ENCODE measurements around the gene GRIPAP1.

GRIPAP1 gene

DNA sequence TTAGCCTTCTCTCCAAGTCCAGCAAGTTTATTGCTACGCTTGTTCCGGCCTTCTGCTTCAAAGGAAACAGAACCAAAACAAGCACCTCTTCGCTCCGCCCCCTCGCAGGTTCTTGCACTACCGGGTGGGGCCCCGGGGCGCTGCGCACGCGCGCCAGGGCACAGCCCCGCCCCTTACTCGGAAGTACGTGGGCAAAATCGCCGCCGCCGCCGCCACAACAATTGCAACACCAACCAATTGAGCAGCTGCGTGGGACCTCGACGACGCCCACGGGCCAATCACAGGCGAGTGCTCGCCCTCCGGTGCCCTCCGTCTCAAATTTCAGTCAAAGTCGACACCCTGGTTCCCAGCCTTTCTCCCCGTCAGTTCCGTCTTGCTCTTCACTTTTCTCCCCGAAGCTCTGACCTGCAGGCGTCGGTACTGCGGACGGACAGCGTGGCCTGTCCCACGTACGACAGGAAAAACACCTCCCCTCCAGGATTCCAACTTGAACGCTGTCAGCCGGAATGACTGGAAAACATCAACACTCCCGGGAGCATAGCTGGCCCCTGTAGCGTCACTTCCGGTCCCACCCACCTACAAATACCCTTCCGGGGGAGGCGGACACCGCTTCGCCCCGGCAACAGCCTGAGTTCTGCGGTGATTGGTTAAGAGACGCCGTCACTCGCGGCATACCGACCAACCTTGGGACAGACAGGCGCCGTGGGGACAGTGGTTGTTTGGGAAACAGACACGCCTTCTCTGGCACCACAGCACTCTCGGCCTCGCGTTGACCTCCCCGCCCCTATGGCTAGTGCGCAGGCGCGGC, 44.0 kb downstream of the GRIPAP1 start:
- peak; percentile 97 for DNase-seq

DNA sequence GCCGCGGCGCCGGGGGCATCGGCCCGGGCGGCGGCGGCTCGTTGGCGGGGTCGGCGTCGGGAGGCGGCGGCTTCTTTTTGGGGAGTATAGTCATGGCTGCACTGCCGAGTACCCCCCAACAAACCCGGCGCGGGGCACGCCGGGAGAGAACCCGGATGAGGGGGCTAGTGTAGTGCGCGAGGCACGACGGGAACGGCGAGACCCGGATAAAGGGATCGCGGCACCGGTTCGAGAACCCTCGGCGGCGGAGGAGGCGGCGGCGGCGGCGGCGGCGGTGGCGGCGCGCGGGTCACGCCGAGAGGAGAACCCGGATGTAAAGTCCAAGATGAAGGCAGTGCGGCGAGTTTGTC, 44.6 kb downstream of the GRIPAP1 start, which contains the start of gene OTUD5:
Gene OTUD5 (minus strand): TSS at position 131 of the 350 bp plus-strand sequence. CDS start 37 bp downstream, at position 94.
- DNase-seq = peak; percentile 84

DNA sequence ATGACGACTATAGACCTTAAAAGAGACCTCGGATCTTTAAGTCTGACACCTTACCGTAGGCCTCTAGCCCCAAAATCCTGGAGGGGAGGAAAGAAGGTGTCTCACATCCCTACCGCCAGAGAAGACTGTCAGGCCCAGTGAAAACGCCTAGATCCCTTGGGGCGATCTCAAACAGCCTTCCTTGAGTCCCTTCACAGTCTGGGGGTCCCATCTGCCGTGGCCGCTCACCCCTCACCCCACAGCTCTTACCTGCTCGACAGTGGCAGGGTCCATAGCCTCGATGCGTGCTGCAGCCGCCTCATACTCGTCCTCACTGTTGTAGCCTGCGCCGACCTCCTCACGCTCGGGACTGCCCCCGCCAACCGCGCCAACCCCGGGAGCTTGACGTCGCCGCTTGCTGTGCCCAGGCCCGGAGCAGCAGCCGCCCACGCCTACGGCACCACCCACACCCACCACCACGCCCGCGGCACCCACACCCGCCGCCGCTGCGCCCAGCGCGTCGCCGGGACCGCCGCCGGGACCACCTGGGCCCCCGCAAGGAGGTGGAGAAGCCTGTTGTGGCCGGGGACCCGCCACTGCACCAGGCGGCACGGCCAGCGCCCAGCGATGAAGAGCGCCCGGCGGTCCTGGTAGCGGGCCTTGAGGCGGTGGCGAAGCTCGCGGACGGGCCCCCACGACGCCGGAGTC, 45.2 kb downstream of the GRIPAP1 start:
- peak; percentile 69 for DNase-seq

DNA sequence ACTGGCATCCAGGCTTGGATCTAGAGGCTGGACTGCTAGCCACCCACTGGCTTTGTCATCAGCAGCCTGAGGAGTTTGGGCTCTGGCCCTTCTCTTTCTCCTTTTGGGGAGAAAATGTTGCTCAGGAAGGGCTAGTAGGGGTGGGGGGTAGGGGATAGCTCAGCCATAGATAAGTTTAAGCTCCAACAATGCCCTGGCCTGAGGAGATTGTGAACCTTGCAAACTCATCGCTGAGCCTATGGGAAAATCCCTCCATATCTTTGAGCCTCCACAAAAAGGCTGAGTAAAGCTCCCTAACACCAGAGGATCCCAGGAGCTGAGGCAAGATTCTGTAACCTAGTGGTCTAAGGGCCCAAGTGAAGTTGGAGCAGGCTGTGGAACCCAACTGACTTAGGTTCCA, 53.5 kb downstream of the GRIPAP1 start:
- DNase-seq = no peak

DNA sequence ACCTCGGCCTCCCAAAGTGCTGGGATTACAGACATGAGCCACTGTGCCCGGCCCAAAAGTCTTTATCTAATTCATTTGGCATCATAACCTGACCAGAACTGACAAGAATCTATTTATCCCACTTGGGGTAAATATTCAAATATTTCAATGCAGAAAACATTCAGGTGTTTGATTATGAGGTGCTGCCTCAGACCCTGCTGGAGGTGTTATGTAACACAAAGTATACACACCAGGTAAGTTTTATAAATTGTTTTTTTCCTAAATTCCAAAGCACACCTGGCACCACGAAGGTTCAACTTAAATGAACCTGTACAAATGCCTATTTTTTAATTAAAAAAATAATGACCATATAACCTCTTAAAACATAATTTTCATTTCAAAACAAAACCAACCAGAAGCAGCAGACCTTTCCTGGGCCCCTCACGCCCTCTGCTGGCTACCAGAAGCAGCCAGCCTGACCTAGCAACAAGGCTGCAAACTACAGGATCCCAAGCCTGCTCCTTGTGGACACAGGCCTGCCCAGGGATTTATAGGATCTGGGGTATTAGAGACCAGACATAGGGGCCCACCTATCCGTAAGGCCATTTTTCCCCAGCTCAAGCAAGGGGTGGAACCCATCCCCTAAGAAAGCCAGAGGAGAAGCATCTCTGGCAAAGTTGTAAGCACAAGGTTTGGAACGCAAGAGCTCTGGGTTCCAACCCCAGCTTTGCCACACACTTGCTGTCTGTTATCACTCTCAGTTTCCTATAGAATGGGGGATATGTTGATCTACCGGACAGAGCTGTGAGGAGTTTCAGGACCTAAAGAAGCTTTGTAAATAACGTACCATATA, 56.3 kb downstream of the GRIPAP1 start:
- peak; percentile 67 for DNase-seq

DNA sequence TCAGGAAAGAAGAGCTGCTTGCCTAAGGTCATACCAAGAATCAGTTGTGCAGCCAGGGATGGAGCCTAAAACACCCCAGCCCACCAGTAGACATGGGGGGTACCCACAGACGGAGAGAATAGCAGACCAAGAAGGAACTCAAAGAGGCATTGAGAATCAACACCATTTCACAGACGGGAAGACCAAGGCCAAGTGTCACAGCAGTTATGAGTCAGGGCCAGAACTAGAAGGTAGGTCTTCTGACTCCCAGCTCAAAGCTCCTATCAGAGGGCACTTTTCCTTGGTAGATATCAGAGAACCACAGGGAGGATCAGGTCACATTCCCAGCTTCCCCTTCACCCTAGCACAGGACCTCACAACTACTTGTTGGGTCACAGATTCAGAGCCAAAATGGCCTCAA, 59.2 kb downstream of the GRIPAP1 start:
- DNase-seq = no peak

DNA sequence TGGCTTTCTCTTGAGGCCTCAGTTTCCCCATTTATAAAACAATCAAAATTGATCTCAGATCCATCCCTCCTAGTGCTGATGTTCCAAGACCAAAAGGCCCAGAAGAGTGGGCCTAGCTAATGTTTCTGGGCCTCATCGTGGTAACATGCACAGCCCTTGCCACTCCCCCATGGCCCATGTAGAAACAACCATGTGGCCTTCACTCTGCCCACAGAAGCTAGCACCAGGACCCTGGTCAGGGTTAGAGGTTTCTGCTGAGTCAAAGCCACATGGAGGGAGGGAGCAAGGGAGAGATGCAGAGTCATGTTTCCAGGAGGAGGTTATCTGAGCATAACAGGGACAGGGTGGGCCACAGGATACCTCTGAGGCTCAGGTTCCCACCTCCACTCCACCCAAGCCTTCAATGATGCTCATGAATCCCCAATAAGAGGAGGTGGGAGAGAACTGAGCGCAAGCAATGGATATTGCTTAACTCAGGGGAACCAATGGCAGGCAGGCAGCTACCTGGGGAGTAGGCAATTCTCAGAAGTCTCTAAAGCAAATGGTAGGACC, 61.6 kb downstream of the GRIPAP1 start:
- peak; percentile 24 for DNase-seq

DNA sequence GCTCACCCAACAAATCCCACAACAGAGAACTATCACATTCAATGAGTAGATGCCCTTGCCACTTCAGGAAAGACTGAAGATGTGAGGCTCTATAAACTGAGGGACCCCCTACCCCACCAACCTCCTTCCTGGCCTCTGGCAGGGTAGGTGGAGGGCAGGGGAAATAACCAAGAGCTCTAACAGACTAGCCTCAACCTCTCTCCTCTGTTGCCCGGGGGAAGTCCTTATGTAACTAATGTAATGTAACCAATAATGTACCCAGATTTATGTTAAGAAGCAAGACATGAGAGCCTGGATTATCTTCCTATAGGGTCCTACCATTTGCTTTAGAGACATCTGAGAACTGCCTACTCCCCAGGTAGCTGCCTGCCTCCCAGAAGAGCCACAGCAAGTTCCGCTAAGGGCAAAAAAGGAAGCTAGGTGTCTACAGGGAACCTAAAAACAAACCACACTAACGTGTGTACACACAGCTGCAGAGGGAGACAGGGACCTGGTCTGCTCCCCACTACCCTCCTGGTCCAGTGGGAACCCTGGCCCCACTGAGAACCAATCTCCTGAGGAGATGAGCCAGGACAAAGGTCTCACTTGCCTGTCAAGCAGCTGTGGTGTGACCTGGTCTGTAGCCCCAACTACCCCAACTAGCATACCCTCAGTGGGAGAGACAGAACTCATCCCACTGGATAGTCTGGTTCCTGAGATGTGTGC, 62.4 kb downstream of the GRIPAP1 start:
- DNase-seq = peak; percentile 67

DNA sequence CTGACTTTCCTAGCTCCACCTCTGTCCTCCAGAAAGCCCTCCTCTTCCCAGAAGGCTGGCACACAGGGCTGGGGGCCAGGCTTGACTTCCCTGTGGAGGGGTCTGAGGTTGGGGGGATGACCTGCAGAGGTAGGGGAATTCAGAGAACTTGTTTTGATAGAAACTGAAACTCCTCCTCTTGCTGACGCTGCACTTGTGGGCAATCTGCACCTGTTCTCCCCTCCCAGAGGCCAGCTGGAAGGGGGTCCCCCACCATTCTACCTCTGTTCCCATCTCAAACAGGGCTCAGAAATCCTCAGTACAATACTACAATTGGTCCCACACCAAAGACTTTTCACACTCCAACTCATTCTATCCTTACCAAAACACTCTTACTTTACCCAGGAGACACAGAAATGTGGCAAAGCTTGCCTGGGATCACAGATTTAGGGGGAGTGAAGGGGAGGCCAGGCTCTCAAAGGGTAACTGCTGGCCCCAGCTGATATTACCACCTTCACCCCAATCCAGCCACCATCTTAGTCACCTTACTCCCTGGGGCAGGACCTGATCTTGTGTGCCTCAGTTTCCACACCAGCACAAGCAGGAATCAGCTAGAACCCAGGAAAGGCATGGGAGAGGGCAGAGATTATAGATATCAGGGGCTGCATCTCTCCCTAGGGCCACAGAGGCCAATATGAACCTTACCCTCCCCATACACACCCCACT, 63.2 kb downstream of the GRIPAP1 start:
- DNase-seq = peak; percentile 93

DNA sequence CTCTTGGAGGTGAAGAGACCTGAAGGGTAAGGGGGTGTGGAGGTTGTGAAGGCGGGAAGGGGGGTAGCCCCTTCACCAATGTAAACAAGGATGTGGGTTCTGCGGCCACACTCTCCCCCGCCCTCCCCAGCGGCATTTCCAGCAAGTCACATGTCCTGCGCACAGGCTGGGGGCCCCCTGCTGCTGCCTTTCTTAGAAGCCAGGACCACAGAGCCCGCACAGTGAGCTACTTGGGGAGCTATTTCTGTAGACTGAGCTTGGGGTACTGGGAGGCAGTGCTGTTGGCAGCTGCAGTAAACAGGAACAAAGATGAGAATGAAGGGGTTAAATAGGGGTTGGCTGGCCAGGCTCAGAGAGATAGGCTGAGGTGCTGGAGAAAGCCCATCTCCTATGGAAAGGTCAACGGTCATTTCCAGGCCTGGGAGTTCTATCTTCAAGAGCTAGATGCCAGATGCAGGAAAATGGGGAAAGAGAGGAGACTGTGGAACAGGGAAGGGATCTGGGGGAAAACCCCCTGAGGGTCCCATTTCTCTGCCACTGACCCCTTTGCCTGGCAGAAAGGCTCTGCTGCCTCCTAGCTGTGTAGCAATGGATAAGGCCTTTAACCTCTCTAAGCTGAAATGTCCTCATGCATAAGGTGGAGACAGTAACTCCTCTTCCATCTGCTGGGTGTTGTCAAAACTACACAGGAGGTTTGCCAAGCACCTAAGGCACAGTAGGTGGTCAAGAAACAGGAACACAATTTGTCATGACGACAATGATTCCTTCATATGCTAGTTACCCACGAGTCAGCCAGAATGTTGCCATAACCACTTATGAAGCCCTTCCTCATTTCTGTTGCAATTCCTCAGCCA, 64.8 kb downstream of the GRIPAP1 start:
- peak; percentile 95 for DNase-seq

DNA sequence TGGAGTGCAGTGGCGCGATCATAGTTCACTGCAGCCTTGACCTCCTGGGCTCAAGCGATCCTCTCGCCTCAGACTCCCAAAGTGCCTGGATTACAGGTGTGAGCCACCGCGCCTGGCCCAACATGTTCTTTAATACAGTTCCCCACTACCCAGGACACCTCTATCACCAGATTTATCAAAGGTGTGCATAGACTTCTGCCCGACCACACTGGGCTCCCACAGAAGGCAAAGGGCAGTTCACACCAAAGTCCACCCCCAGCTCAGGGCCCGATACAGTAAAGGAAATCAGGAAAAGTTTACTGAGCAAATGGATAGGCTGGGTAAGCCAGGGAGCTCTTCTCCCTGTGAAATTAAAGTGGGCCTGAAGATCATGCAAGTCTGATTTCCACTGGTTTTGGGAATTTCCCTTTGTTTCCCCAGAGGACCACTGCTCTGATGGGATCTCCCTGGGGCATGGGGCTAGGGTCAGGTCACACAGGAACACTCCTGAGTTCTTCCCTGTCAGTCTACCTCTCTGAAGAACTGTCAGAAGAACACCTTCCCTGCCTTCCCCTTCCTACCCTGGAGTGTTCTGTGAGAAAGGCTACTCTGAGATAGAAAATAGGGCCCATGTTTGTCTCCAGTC, 65.5 kb downstream of the GRIPAP1 start:
- no peak for DNase-seq

DNA sequence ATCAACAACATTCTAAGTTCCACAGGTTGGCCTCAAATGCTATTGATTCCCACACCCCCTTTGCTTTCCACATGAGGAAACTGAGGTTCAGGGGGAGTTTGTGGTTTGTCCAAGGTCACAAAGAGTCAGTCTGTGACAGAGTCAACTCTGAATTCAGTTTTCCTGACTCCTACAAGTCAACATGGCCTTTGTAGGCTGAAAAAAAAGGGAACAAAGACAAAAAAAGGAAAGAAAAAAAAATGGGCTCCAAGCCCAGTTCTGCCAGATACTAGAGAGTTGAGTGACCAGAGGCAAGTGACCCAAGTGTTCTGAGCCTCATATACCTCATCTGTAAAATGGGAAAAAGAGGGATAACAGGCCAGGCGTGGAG, 66.8 kb downstream of the GRIPAP1 start:
- no peak for DNase-seq

DNA sequence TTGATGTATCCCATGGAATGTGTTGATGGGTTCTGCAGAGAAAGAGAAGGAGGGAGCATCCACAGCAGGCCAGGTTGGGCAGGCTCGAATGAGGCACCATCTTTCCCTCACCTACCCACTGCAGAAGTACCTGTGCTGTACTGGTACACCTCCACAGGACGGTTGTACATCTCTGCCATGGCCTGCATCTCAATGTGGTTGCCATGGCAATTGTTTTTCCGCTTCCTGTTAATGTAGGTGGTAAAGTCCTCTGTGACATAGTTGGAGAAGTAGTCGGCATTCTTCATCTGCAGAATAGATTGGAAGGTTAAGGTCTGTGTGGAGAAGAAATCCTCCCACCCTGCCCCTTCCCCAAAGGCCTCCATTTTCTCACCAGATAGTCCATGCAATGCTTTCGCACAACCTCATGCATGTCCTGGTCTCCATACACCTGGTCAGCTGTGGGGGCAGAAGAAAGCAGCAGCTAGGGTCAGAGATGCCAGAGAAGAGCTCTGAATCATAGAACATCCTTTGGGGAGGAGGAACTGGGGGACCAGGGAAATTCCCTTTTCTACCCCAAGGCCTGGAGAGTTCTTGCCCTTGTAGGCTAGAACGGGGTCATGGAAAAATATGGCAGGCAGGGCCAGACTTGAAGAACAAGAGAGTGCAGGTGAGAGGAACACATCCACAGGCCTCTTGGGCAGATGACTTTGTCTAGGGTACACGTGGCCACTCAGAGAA, 67.3 kb downstream of the GRIPAP1 start:
- peak; percentile 84 for DNase-seq

DNA sequence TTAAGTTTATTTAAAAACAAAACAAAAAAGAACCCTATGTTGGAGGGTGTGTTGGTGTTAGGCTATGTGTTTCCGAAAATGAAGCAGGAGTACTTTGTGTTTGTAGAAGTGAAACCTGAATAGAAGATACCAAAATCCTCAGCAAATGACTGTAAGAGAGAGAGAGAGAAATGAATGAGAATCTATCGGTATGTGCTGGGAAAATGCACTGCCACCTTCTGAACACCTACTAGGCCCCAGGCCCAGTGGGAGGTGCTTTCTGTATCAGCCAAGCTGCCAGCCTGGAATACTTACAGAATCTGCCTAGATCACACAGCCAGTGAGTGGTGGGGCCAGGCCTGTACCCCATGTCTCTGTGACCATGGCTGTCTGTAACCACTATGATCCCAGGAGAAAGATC, 68.3 kb downstream of the GRIPAP1 start:
- DNase-seq = no peak

DNA sequence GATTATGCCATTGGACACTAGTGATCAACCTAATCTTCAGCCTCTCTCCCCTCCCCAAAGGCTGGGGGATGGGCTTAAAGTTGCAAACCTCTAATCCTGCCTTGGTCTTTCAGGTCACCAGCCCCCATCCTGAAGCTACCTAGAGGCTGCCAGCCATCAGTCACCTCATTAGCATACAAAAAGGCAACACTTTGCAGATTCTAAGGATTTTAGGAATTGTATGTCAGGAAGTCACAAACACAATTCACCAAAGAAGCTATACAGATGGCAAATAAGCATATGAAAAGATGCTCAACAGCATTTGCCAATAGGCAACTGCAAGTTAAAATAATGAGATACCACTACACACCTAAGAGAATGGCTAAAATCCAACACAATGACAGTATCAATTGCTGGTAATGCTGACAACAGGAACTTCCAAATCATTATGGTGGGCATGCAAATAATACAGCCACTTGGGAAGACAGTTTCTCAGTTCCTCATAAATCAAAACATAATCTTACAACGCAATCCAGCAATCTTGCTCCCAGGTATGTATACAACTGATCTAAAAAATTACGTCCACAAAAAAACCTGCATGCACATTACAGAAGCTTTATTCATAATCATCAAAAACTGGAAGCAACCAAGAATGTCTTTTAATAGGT, 74.2 kb downstream of the GRIPAP1 start:
- DNase-seq = no peak

DNA sequence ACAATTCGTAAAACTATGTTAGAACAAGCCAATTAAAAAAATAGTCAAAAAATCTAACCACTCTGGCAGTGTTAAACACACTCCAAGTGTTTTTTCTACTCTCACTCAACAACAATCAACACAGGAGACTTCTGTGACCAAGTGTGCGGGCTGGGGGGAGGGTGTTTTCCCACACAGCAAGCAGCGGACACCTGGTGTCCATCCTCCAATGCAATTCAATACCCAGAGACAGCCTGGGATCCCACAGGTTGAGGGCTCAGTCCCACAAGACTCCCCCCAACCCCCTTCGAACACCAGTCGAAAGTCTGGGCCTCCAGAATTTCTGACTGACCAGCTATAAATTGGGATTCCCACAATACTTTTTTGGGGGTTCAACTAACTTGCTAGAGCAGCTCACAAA, 74.9 kb downstream of the GRIPAP1 start:
- no peak for DNase-seq

DNA sequence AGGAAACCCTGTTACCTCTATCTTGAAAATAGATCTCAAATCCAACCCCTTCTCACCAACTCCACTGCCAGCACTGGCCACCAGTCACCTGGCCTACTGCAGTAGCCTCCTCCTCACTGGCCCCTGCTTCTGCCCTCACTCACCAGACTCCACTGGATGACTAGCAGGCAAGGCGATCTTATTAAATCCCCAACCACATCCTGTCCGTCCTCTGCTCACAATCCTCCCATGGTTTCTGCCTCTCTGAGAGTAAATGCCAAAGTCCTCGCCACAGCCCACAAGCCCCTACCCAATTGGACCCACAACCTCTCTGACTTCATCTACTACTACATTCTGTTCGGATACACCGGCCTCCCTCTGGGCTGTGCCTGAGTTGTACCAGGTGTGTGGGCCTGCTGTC, 77.8 kb downstream of the GRIPAP1 start:
- DNase-seq = no peak

DNA sequence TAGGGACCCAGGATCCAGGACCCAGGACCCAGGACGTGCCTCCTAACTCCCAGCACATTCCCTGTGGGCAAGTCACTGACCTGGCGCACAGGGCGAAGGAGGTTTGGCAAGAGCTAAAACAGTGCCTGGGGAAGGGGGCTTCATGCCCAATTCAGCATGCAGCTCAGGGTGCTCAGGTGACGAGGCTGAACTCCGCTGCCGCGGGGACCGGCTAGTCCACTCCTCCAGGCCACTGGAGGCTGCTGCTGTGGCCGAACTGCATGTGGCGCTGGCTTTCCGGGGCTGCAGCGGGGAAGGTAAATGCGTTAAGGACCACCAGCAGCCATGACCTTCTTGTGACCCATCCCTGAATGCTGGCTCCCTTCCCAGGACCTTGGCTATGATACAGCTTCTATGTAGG, 78.3 kb downstream of the GRIPAP1 start:
- DNase-seq = no peak
